HTERT RPE-1 (cell line): ENCODE measurements around the gene DOCK4.

Experiments used
- in situ Hi-C: fragments of 300-500 bp; cut with MboI; formaldehyde crosslinking; loops from 4 replicates; pipeline ENCODE4 v1.14.3; 2020; ENCODE audit warnings: low sequenced_read_pairs

DOCK4 gene

GRCh38 chr7:111708072-111708471 is 498.1 kb downstream of the DOCK4 start:
- in situ Hi-C loops = no loop called here

- in situ Hi-C loops = no loop called here
These were observed 500.4 kb downstream of the DOCK4 start for GRCh38 chr7:111705807-111706206.

GRCh38 chr7:111697771-111698170 is 508.4 kb downstream of the DOCK4 start:
- in situ Hi-C loops = no loop called here

DNA sequence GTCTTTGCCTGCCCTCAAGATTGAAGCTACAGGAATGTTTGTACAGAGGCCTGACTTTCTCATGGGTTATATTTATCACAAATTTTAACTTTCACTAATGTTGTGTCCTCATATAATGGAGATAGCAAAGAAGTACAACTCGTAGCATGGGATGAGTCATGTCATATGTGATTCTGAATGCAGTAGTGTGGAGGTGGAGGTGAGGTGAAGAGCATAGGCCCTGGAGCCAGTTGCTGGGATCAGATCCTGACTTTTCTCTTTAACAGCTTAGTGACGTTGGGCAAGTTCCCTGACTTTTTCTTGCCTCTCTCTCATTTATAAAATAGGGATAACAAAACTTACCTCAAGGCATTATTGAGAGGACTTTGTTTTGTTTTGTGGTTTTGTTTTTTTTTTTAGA is 511.8 kb downstream of the DOCK4 start:
- in situ Hi-C loops = no loop called here

DNA sequence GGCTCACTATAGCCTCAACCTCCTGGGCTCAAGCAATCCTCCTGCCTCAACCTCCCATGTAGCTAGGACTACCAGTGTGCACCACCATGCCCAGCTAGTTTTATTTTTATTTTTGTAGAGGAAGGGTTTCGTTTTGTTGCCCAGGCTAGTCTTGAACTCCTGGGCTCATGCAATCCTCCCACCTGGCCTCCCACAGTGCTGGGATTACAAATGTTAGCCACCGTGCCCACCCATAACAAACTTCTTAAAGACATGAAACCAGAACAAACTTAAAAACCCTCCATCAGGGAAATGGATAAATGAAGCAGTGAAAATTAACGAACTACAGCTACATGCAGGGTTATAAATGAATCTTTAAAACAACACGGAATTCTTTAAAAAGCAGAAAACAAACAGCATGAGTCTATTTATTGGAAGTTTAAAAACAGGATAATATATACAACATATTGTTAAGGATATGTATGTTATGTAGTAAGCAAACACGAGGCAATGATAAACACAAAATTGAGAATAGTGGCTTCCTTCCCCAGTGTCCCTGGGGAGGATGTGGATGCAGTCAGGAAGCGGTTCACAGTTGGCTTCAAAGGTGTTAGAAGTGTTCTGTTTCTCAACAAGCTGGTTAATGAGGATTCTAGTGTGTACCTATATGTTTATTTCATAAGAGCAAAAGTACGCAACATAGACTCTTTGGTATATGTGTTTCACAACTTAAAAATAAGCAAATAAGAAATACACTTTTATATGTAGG is 515.7 kb downstream of the DOCK4 start:
- in situ Hi-C loops = no loop called here

DNA sequence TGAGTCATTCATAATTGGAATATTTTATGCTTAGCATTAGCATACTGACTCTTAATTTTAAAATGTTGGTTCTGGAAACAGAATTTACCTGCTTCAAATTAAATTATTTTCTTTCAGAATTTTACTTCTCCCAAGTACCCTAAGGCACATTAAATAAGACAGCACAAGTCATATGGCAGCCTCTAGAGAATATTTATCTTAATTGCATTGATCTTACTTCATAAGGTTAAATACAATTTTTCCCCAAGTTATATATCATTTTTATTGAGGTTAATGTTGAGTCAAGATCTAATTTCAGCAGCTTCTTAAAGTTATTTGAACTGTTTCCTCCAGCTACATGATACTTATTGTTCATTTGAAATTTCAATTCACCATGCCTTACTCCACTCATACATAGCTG is 520.9 kb downstream of the DOCK4 start:
- in situ Hi-C loops = no loop called here

- in situ Hi-C loops = no loop called here
These were observed 523.4 kb downstream of the DOCK4 start for GRCh38 chr7:111682588-111683340.

- in situ Hi-C loops = no loop called here
These were observed 525.0 kb downstream of the DOCK4 start for GRCh38 chr7:111681242-111681641.

GRCh38 chr7:111678986-111679385 is 527.2 kb downstream of the DOCK4 start:
- in situ Hi-C loops = no loop called here

- in situ Hi-C loops = no loop called here
These were observed 527.9 kb downstream of the DOCK4 start for GRCh38 chr7:111678281-111678680.

GRCh38 chr7:111677848-111678247 is 528.4 kb downstream of the DOCK4 start:
- in situ Hi-C loops = no loop called here

DNA sequence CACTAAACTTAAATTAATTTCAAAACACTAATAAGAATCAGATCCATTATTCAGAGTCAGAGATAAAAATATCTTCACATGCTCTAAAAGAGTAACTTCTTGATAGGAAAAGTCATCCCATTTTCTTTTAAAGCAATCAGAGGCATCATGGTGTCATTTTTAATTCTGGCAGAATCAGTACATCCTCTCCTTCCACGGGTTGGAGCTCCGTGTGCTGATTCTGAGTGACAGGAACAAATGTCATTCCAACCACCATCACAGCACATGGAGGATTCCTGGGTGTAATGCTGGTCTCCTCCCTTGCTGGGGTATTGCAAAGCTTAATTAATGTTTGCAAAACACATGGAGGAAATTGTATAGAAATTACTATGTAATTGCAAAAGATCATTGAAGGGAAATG is 529.4 kb downstream of the DOCK4 start:
- in situ Hi-C loops = no loop called here
